Activated effector memory CD4-positive, alpha-beta T cell treated with Interleukin-2 at 50 U/mL for 16 hours (primary cell): ENCODE results near the gene CAMK1D.
"Not testable (repeated sequence)": the region's sequence is repeated elsewhere in the genome, so short reads cannot be mapped to it uniquely, and the experiment has no call there.

Experiments used
- DNase-seq: peaks from one replicate; pipeline ENCODE4 v3.0.0-alpha.2; 2020

Gene CAMK1D

DNA sequence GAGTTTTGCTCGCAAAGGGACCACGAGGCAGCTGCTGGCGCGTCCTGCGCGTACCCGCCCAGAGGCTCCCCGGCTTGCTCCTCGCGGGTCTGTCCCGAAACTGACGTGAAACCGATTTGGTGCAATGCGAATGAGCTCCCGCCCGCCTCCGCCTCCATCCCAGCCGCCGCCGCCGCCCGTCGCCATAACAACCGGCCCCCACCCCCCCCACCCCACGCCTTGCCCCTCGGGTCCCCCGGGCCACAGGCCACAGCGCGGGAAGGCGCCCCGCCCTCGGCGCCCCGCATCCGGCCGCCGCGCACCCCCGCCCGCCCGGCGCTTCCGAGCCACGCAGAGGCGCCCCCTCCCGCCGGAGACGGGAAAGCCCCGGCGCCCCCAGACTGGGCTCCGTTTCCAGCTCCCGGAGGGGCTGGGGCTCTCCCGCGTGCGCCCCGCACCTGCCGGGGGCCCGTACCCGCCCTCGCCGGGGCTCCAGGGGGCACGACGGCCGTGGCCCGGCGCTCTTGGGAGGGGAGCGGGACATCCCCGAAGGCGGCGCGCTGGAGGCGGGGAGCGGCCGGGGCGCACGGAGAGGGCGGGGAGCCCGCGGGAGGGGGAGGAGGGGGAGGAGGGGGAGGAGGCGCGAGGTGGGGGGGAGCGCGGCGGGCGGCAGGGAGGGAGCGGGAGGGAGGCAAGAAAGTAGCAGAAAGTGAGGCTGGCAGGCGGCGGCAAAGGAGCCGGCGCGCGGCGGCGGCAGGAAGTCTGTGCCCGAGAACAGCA lies at the start of gene CAMK1D:
TSS of gene CAMK1D (plus strand) at position 678 of the 759 bp plus-strand sequence.
- DNase-seq = peak; percentile 88

DNA sequence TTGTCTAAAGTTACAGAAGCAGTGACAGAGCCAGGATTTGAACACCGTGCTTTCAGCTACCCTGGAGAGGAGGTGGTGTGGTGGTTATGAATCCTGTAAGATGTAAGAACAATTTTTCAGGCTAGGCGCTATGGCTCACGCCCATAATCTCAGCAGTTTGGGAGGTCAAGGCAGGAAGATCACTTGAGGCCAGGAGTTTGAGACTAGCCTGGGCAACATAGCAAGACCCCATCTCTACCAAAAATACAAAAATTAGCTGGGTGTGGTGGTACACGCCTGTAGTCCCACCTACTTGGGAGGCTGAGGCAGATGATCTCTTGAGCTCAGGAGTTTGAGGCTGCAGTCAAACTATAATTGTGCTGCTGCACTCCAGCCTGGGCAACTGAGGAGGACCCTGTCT lies 48.3 kb upstream of the CAMK1D start:
- not testable (repeated sequence) for DNase-seq

DNA sequence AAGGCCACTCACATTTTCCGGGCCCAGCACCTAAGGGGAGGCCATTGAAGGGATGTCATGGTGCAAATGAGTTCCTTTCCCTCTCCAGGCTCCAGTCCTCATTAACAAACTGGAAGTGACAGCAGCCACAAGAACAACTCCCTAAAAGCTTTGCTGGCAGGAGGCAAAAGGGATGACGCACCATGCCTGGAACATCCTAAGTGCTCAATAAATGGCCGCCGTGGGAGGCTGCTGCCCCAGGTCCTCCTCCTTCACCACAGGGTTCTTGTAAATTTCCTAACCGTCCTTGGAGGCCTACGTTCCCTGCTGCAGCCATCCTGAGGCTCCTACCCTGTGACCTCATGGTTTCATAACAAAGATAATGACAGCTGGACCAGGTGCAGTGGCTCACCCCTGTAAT lies 41.3 kb upstream of the CAMK1D start:
- DNase-seq = no peak

DNA sequence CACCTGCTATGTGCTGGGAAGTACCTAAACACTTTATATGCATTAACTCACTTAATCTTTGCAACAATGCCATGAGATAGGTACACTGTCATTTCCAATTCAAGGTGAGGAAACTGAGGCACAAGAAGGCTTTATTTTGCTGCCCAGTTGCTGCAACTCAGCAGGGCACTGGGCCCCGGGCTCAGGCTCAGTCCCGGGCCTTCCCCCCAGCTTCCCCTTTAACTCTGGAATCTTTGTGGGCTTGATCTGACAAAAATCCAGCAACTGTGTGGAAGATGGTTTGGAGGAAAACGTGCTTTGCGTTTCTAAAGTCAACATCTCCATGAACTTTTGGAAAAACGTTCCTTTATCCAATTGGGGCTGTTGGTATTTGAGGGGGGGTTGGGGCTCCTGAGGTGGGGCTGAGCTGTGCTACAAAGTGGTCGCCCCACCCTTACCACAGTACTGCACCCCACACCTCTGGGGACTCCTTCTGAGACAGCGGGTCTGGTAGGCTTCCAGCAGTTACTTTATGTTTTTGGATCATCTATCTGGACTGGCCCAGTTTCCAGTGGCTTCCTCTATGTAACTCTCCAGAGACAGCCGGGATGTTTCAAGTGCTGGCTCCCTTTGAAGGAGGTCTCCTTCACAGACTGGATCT lies 40.5 kb upstream of the CAMK1D start:
- no peak for DNase-seq

DNA sequence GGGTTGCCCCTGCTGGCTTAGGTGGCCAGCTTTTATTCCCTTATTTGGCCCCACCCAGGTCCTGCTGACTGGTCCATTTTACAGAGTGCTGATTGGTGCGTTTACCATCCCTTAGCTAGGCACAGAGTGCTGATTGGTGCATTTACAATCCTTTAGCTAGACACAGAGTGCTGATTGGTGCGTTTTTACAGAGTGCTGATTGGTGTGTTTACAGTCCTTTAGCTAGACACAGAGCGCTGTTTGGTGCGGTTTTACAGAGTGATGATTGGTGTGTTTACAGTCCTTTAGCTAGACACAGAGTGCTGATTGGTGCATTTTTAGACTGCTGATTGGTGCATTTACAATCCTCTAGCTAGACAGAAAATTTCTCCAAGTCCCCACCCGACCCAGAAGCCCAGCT lies 39.6 kb upstream of the CAMK1D start:
- not testable (repeated sequence) for DNase-seq

DNA sequence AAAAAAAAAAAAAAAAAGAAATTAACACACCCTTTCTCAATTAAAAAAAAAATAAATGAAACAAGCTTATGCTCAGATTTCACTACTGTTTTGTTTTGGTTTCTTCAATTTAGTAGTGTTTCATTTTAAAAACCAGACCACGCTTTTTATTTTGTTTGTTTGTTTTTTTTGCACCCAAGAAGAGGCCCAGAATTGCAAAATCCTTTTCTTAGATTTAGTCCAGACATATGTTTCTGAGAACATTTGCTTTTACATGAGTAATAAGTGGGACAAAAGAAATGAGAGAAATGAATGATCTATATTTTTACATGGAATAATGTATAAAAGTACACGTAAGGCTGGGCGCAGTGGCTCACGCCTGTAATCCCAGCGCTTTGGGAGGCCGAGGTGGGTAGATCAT lies 34.5 kb upstream of the CAMK1D start:
- no peak for DNase-seq

DNA sequence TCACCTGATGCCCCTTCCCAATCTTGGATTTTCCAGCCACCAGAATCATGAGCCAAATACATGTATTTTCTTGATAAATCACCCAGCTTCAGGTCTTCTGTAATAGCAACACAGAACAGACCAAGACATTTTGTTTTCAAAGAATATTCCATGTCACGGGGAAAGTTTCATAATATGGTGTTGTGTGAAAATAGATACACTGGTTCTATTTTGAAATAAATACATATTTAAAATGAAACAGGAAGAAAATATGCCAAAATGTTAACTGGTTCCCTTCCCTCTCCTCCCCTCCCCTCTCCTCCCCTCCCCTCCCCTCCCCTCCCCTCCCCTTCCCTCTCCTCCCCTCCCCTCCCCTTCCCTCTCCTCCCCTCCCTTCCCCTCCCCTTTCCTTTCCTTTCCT lies 30.3 kb upstream of the CAMK1D start:
- no peak for DNase-seq

DNA sequence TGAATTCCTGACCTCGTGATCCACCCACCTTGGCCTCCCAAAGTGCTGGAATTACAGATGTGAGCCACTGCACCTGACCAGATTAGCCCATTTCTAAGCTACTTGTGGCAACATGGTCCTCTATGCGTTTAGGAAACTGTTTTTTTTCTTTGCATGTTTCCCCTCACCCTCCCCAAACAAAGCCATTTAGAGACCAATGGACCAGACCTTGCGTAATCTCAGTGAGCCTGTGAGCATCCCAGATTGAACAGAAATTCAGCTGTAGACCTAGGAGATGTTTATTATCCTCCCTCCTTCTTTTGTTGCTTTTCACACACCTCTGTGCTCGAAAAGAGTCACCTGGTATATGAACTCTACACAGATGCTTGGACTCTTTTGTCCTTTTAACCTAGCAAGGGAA lies 28.5 kb upstream of the CAMK1D start:
- no peak for DNase-seq

DNA sequence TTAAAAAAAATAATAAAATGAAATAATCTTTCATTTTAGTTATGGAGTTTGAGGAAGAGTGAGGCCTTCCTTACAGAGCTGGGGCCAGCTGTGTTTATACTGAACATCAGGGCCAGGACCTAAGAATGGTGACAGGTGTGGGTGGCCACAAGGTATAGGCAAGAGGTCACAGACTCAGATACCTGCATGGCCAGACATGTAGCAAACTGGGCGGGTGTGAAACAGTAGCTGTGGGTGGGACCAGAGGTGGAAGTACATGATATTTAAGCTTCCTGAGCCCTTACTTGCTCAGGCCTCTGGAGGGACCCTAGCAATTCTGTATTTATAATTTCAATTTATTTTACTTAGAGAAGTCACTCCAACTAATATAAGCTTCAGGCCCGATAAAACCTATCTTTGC lies 27.7 kb upstream of the CAMK1D start:
- no peak for DNase-seq

DNA sequence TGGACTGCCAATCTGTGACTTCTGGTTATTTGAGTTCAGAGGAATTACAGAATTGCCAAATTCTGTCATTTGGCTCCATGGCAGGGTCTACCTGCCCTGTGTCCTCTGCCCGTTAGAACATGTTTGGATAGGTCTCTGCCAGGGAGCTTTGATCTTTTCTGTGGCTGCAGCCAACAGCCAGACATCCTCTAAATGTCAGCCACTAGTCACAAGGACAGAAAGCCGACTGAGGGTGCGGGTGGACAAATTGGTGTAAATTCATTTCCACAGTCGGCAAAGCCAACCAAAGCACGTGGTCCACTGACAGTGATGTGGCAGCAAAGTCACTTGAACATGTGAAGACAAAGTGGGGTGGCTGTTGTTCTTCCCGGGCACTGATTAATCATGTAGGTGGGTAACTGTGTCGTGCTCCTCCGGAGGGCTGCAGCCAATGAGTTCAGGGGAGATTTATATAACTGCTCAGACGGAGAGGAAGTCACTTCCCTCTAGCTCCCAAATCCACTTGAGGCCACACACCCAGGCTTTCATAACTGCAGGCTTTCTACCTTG lies 26.7 kb upstream of the CAMK1D start:
- no peak for DNase-seq

DNA sequence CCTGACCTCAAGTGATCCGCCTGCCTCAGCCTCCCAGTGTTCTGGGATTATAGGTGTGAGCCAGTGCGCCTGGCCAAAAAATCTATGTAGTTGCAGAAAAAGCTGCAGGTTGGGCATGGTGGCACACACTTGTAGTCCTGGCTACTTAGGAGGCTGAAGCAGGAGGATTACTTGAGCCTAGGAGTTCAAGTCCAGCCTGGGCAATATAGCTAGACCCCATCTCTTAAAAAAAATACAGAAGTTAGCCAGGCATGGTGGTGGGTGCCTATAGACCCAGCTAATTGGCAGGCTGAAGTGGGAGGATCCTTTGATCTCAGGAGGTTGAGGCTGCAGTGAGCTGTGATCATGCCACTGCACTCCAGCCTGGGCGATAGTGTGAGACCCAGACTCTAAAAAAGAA lies 24.8 kb upstream of the CAMK1D start:
- DNase-seq = no peak

DNA sequence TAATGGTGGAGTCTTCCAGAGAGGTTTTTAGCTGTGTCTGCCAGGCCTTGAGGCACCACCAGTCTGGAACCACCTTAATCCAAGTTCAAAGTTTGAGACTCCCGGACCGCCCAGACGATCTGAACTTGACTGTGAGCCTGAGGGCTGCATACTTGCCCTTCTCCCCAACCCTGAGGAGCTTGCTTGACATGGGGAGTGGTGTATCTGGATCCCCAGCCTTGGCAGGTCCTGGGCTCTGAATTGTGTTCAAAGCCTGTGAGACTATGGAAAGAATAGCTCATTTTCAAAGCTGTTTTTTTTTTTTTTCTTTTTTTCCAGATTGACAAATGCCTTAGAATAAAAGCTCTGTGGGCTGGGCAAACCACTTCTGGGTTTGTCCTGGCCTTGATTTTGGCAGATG lies 22.3 kb upstream of the CAMK1D start:
- no peak for DNase-seq

DNA sequence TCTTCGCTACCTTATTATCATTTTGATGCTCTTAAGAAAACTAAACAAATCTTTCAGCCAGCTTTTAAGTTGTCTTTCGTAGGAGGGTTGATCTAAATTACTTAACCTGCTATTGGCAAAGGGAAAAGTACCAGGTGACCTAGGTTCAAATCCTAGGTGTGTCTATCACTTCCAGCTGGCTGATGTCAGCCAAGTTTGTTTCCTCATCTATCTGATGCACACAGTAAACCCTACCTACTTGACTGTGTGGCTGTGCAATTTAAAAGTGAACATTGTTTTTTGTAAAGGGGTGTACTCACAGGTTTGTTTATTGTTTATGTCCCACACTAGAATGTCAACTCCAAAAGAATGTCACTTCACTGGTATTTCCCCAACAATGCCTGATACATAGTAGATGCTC lies 21.9 kb upstream of the CAMK1D start:
- DNase-seq = no peak

DNA sequence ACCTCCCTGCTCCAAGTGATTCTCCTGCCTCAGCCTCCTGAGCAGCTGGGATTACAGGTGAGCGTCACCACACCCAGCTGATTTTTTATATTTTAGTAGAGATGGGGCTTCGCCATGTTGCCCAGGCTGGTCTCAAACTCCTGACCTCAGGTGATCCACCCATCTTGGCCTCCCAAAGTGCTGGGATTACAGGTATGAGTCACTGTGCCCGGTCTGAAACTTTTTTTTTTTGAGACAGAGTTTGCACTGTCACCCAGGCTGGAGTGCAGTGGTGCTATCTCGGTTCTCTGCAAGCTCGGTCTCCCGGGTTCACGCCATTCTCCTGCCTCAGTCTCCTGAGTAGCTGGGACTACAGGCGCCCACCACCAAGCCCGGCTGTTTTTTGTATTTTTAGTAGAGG lies 21.0 kb upstream of the CAMK1D start:
- DNase-seq = not testable (repeated sequence)

DNA sequence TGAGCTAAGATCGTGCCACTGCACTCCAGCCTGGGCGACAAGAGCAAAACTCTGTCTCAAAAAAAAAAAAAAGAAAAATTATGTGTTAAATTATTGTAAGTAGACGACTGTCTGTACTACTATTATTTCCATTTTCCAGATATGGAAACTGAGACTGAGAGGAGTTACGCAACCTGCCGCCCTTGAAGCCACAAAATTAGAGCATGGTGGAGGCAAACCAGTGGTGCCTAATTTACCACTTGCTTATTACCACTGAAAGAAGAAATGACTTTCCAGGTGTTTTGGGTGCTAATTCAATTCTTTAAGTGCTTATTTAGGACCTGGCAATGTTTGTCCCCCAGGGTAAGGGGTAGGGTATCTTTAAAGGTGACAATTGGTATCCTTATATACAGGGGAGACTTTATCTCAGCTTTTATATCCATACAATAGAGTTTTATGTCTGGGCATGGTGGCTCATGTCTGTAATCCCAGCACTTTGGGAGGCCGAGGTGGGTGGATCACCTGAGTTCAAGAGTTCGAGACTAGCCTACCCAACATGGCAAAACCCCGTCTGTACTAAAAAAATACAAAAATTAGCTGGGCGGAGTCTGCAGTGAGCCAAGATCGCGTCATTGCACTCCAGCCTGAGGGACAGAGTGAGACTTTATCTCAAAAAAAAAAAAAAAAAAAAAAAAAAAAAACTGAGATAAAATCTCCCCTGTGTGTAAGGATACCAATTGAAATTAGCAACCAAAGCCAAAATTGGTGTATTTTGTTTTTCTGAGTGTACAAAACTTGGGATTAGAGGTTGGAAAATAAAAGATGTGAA lies 16.6 kb upstream of the CAMK1D start:
- no peak for DNase-seq

DNA sequence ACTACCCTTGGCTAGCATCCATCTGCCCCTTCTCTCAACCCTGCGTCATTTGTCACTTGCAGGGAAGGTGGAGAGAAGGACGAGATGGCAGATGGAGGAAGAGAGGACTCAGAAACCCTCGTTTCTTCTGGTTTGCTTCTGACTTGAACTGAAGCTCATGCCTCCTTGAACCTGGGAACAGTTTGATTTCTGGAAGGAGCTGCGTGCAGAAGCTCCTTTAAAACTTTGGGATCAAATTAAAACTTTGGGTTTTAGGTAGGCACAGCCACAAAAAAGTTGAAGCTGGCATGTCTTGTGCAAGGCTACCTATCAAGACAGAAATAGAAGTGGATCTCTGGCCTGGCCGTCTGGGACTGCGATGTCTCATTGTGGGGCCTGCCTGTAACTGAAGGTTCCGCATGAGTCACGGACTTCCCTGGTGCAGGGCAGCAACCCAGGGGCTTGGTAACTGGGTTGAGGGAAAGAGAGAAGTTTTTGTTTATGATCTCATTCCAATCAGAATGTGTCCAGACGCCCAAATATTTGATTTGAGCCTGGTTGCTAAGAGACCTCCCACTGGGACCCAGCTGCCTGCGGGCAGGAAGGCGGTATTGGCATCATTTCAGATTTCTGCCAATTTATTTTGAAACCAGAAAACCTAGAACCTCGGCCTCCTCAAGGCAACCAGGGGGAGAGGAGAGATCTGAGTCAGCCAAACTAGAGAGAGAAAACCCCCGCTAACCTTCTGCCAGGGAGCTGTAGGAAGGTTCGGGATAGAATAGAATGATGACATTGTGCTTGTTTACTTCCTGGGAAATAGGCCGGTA lies 15.8 kb upstream of the CAMK1D start:
- DNase-seq = no peak

DNA sequence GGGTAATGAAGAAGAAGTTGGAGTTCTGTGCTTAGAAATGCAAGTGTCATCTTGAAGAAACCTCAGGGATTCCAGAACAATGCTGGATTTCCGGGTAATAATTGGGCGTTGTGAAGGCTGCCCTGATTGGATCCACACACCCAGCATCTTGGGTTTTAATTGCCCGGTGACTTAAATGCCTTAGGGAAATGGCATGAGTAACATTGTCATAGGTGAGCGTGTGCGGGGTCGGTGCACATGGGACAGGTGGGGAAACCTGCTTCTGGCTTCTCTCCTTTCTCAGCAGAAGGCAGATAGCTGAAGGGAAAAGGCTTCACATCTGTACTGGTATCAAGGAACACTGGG lies 15.2 kb upstream of the CAMK1D start:
- DNase-seq = no peak

DNA sequence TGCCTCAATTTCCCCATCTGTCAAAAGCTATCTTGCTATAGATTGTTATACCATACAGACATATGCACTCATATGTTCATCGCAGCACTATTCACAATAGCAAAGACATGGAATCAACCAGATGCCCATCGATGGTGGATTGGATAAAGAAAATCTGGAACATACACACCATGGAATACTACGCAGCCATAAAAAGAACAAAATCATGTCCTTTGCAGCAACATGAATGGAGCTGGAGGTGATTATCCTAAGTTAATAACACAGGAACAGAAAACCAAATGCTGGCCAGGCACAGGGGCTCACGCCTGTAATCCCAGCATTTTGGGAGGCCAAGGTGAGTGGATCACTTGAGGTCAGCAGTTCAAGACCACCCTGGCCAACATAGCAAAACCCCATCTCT lies 14.2 kb upstream of the CAMK1D start:
- not testable (repeated sequence) for DNase-seq

DNA sequence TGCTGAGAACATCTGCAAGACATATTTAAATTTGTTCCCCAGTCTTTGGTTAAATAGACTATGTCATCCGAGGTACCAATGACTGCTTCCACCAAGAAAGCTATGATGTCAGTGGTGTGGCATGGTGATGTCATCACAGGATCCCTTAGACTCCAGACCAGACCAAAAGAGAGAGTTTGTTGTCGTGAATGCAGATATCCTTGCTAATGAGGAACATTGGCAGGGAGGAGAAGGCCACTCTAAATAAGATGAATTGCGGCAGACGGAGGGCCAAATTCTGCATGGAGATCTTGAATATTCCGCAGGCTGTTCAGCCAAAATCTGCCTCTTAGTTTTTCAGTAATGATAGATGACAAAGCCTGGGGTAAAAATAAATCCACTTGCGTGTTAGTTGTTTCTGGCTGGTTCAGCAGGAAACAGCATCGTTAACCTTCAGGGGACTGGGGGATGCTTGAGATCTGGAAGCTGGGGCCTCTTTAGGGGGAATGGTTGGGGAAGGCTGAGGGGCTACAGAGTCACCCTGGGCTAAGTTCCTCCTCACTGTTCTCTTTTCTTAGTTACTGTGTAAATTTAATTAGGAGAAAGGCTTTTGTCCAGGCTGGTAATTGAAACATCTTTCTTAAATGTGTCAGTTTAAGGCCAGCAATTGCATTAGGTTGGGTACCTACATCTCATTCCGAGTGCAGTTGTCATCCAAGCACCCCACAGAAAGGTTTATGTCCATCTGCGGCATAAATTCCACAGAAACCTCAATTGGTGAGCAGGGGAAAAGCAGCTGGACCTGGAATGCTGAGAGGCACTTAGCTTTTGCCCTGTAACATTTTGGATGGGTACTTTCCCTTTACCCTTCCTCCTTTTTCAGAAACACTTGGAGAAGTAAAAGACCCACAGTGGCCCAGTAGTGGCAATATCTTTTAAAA lies 11.6 kb upstream of the CAMK1D start:
- no peak for DNase-seq

DNA sequence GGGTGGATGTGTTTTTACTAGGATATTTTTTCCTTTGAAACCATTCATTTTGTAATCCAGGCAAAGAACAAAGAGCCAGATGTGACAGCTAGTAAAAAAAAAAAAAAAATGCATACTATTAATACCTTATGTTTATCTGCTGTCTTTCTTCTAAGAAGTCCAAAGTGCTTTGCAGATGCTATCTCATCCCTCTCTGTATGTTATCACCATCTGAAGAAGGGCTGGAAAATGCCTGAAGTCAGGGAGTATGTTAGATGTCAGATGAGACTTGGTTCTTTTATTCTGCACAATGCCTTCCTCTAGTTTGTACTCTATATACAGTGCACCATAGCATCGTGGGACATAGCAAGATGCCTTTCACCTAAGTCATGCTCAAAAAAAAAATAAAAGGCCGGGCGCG lies 10.4 kb upstream of the CAMK1D start:
- DNase-seq = no peak

DNA sequence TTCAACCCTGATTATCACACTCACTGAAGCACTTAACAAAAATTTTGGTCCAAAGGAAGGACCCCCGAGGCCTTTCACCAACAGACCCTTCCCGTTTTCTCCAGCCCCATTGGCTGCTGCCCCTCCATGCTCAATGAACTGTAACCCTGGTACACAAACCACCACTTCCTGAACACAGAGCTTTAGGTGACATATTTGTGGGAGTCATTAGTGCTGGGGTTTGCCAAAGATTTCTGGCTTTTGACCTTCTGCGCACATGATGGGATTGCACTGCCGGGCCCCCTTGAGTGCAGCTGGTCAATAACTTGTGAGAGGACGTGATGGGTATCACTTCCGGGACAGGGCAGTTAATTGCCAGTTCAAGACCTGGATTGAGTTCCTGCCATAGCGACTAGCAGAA lies 9.0 kb upstream of the CAMK1D start:
- no peak for DNase-seq

DNA sequence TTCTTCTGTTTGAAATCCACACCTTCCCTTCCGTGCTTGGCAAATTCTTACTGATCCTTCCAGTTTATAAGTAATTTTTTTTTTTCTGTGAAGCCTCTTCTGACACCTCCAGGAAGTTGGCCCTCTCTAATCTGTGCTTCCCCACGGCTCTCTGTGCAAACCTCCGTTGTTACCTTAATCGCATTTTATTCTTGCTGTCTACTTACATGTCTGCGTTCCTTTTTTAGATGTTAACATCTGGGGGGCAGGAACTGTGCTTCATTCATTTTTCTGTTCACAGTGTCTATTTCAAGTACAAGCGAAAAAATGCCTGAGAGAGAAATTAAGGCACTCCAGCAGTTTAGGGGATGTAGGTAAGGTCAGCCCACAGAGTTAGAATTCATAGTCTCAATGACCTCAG lies 8.4 kb upstream of the CAMK1D start:
- no peak for DNase-seq
